Neural progenitor cell (in vitro differentiated cells): ENCODE measurements around the gene MUC6.

ENCODE experiments used
- EZH2 ChIP-seq: fragments of 200-600 bp; sonication (generic); IDR thresholded peaks from 2 replicates; pipeline ENCODE4 v1.6.1; 2017; ENCODE audit warnings: antibody characterized with exemption, mild to moderate bottlenecking, moderate library complexity
- EZH2phosphoT487 ChIP-seq: fragments of 200-600 bp; sonication (generic); IDR thresholded peaks from 2 replicates; pipeline ENCODE4 v1.6.1; 2017; ENCODE audit warnings: antibody characterized with exemption
- TF ChIP-seq, protein P1 (sequence below): fragments of 200-600 bp; sonication (generic); IDR thresholded peaks from 2 replicates; pipeline ENCODE4 v1.5.1; 2017; ENCODE audit warnings: antibody characterized with exemption, mild to moderate bottlenecking

DNA sequence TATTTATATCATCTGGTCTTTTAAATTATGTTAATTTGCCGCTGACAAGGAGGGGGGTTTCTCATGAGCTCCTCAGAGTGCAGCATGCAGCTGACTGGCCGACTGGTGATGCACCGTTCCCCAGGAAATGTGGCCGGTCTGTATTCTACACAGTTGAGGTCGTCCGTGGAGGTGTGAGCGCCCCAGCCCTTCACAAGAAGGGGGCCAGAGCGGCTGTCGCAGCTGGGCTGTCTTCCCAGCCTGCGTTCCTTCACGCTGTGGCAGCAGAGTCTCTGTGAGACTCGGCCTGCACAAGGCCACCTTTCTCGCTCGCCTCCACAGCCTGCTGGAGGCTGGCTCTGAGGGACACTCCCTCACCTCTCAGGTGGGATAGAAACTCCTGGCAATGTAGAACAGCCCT, 67.7 kb downstream of the MUC6 start:
- TF ChIP-seq, protein P1, sequence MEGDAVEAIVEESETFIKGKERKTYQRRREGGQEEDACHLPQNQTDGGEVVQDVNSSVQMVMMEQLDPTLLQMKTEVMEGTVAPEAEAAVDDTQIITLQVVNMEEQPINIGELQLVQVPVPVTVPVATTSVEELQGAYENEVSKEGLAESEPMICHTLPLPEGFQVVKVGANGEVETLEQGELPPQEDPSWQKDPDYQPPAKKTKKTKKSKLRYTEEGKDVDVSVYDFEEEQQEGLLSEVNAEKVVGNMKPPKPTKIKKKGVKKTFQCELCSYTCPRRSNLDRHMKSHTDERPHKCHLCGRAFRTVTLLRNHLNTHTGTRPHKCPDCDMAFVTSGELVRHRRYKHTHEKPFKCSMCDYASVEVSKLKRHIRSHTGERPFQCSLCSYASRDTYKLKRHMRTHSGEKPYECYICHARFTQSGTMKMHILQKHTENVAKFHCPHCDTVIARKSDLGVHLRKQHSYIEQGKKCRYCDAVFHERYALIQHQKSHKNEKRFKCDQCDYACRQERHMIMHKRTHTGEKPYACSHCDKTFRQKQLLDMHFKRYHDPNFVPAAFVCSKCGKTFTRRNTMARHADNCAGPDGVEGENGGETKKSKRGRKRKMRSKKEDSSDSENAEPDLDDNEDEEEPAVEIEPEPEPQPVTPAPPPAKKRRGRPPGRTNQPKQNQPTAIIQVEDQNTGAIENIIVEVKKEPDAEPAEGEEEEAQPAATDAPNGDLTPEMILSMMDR = no peak
- TF ChIP-seq EZH2 (no peak), EZH2phosphoT487 (no peak)
